ENCODE measurements around the gene PAX4.

The PAX4 gene

GRCh38 chr7:127655720-127656119, 37.8 kb upstream of the PAX4 start:
- CTCF ChIA-PET, result interaction anchor here (1.3 to 1.5 kb wide), 2 partner anchors 8 to 53 kb away, joined by 4 read pairs; no protein-coding TSS in a partner anchor
- POLR2A ChIA-PET, result interaction anchor here (0.7 kb wide), 2 partner anchors 59 to 438 kb away, joined by 3 read pairs; no protein-coding TSS in a partner anchor
- no peak for DNase-seq (ENCODE audit: extremely low spot score)
- TF ChIP-seq CTCF (IDR thresholded peaks at IDR 0.05; ENCODE audit: control extremely low read depth, extremely low read depth, low read depth, missing control alignments), result no peak

GRCh38 chr7:127654404-127655394, 36.8 kb upstream of the PAX4 start:
- ChIA-PET CTCF (interaction anchor here (1.1 to 2.7 kb wide), 3 partner anchors 9 to 136 kb away, joined by 3 to 13 read pairs (median 4); no protein-coding TSS in a partner anchor), POLR2A (interaction anchor here (0.6 to 1.8 kb wide), 3 partner anchors 11 to 449 kb away, joined by 3 to 6 read pairs (median 4); no protein-coding TSS in a partner anchor)
- TF ChIP-seq CTCF (IDR thresholded peaks at IDR 0.05; ENCODE audit: control extremely low read depth, extremely low read depth, low read depth, missing control alignments), result no peak
- no peak for DNase-seq (ENCODE audit: extremely low spot score)

DNA sequence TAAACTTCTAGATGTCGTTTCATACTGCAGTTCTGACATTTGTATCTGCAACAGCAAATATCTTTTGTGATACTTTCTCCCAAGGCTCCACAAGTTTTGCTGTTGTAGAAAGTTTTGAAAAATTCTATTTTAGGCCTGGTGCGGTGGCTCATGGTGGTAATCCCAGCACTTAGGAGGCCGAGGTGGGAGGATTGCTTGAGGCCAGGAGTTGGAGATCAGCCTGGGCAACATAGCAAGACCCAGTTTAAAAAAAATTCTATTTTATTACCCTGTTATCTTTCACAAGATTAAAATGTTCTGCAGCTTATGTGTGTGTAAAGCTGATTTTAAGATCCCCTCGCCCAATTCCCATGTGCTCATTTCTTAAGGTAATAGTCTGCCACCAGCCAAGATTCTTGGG, 35.5 kb upstream of the PAX4 start:
- TF ChIP-seq CTCF (IDR thresholded peaks at IDR 0.05; ENCODE audit: control extremely low read depth, extremely low read depth, low read depth, missing control alignments), result no peak
- no peak for DNase-seq (ENCODE audit: extremely low spot score)
- CTCF ChIA-PET, result interaction anchor here (2.7 kb wide), 1 partner anchor 13 kb away, joined by 13 read pairs; no protein-coding TSS in a partner anchor
- POLR2A ChIA-PET, result interaction anchor here (1.3 to 1.8 kb wide), 2 partner anchors 13 to 26 kb away, joined by 3 to 6 read pairs; no protein-coding TSS in a partner anchor

DNA sequence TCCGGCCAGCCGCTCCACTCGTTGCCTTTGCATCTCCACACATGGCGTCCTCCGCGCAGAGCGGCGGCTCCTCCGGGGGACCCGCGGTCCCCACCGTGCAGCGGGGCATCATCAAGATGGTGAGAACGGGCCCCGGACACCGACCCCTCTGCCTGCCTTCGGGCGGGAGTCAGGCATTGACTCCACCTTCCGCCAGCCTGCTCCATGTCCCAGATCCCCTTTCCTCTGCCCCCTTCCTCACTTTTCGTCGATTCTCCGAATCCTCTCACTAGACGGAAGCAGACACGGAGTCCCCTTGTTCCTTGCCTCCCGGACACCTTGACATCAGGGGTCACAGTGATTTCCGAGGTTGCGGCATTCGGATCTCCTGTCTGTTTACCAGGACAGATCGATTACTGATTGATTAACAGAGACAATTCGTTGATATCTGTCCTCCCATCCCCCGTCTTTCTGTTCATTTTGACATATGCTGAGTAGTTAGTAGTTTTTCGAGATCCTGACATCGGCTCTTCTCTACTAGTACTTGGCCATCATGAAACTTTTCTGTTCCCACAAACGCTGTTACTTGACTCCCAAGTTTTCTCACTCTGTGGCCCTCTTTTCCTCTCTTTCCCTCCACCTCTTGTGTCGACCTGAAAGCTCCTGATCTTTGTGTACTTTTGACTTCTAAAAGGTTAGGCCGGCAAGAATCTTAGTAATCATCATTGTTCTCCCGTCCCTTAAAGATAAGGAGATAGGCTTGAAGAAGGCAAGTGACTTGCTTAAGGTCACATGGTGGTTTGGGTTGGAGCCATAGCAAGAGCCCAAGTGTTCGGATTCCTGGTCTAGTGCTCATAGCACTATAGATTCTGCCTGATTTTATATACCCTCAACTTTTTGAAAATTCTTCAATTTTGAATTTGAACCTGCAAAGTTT, 34.6 kb upstream of the PAX4 start:
- ChIA-PET POLR2A (interaction anchor here (1.3 kb wide), 1 partner anchor 26 kb away, joined by 3 read pairs; no protein-coding TSS in a partner anchor), CTCF (interaction anchor here (2.7 kb wide), 1 partner anchor 14 kb away, joined by 13 read pairs; no protein-coding TSS in a partner anchor)
- no peak for TF ChIP-seq CTCF (IDR thresholded peaks at IDR 0.05; ENCODE audit: control extremely low read depth, extremely low read depth, low read depth, missing control alignments)
- no peak for DNase-seq (ENCODE audit: extremely low spot score)

- ChIA-PET CTCF (interaction anchor here (1.0 kb wide), 1 partner anchor 12 kb away, joined by 3 read pairs; no protein-coding TSS in a partner anchor), POLR2A (no interaction called here)
- no peak for TF ChIP-seq CTCF (IDR thresholded peaks at IDR 0.05; ENCODE audit: control extremely low read depth, extremely low read depth, low read depth, missing control alignments)
- peak; percentile 98 for DNase-seq (ENCODE audit: extremely low spot score)
Measured at GRCh38 chr7:127651556-127652332, 33.8 kb upstream of the PAX4 start, which contains the start of gene SND1. Gene SND1, plus strand, starts transcription at chr7:127652194. Its CDS starts 180 bp downstream, at chr7:127652374.

Data from GM10248 (cell line).